ENCODE results near the gene MYOZ3.
A peak's percentile ranks its signal among the peaks of the same experiment; 100 is the strongest.

Gene MYOZ3

DNA sequence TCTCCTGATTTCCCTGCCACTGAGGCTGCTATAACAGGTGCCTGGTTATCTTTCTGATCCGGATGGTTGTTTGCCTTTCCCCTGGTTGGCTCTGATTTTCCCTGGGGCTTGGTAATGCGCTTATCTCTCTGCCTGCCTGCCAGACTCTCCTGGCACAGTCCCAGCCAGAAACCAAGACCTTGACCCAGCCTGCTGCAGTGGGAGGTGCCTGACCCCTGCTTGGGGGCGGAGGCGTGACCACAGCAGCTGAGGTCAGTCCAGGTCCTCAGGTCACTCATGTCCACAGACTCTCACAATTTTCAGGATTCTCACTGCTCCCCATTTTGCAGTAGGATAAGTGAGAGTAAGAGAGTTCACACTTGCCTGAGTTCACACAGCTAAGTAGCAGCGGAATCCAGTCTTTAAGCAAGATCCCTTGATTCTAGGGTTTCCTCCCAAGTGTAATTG is 45.0 kb upstream of the MYOZ3 start:
- TF ChIP-seq, protein P1, sequence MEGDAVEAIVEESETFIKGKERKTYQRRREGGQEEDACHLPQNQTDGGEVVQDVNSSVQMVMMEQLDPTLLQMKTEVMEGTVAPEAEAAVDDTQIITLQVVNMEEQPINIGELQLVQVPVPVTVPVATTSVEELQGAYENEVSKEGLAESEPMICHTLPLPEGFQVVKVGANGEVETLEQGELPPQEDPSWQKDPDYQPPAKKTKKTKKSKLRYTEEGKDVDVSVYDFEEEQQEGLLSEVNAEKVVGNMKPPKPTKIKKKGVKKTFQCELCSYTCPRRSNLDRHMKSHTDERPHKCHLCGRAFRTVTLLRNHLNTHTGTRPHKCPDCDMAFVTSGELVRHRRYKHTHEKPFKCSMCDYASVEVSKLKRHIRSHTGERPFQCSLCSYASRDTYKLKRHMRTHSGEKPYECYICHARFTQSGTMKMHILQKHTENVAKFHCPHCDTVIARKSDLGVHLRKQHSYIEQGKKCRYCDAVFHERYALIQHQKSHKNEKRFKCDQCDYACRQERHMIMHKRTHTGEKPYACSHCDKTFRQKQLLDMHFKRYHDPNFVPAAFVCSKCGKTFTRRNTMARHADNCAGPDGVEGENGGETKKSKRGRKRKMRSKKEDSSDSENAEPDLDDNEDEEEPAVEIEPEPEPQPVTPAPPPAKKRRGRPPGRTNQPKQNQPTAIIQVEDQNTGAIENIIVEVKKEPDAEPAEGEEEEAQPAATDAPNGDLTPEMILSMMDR (IDR thresholded peaks at IDR 0.05; ENCODE audit: control insufficient read depth, insufficient read depth, low read depth, low read length, missing control alignments), result no peak
- H3K4me3 ChIP-seq (ENCODE audit: control insufficient read depth, low read depth, low read length), result no peak overlapping the region
- no peak for DNase-seq (ENCODE audit: low read depth)

DNA sequence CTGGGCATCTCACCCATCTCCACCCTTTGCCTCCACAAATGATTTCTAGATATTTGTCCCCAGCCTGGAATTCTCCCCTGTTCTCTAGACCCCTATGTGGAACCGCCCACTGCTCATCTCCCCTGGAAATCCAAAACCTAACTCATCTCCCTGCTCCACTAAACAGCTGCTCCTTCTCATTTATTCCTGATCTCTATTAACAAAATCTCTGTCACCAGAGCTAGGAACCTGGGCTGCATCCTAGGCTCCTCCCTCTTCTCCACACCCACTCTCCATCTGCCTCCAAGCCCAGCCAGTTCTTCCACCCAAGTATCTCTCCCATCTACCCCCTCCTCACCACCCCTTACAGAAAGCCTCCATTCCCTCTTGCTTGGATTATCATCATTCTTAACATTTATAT is 44.5 kb upstream of the MYOZ3 start:
- no peak for DNase-seq (ENCODE audit: low read depth)
- H3K4me3 ChIP-seq (ENCODE audit: control insufficient read depth, low read depth, low read length), result no peak overlapping the region
- TF ChIP-seq, protein P1 (IDR thresholded peaks at IDR 0.05; ENCODE audit: control insufficient read depth, insufficient read depth, low read depth, low read length, missing control alignments), result no peak

DNA sequence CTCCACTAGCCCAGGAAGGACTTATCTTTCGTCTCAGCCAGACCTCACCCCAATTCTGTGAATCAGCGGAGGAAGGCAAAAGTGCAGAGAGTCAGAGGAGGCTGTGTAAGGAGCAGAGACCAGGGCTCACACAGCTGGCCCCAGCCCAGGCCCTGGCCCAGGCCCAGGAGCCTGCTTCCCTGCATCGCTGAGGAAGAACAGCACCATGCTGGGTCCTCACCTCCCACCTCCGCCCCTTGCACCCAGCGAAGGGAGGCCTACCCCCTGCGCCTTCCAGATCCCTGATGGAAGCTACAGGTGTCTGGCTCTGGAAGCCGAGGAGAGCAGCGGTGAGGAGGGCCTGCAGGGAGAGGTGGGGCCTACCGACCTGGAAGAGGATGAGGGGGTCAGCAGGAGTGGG is 42.9 kb upstream of the MYOZ3 start:
- H3K4me3 ChIP-seq (ENCODE audit: control insufficient read depth, low read depth, low read length), result no peak overlapping the region
- TF ChIP-seq, protein P1 (IDR thresholded peaks at IDR 0.05; ENCODE audit: control insufficient read depth, insufficient read depth, low read depth, low read length, missing control alignments), result no peak
- DNase-seq (ENCODE audit: low read depth), result no peak

DNA sequence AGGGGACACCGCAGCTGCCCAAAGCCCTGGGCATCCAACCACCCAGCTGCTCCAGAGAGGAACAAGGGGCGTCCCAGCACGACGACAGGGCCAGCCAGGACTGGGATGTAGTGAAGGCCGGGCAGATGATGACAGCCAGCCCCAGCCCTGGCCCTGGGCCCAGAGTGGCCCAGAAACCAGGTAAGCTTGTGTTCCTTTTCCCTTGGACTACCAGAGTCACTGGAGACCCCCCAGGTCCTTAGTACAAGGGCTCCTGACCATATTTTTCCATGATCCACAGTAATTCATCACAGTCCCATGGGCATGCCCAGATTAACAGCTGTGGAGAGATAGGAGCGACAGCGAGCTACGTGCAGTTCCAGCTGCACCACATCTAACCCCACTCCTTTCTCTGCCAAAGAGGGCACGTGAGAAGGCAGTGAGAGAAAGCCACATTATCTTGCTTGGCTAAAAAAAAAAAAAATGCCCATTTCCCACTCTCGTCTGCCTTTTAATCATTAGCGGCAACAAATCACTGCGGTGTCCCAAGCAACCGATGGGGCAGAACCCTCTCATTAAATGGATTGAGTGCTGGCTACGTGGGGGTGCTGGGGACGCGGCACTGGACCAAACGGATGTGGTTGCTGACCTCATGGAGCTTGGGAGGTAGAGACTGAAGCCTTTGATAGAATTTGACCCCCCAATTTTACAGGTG is 42.3 kb upstream of the MYOZ3 start:
- H3K4me3 ChIP-seq (ENCODE audit: control insufficient read depth, low read depth, low read length), result no peak overlapping the region
- TF ChIP-seq, protein P1 (IDR thresholded peaks at IDR 0.05; ENCODE audit: control insufficient read depth, insufficient read depth, low read depth, low read length, missing control alignments), result no peak
- DNase-seq (ENCODE audit: low read depth), result no peak

DNA sequence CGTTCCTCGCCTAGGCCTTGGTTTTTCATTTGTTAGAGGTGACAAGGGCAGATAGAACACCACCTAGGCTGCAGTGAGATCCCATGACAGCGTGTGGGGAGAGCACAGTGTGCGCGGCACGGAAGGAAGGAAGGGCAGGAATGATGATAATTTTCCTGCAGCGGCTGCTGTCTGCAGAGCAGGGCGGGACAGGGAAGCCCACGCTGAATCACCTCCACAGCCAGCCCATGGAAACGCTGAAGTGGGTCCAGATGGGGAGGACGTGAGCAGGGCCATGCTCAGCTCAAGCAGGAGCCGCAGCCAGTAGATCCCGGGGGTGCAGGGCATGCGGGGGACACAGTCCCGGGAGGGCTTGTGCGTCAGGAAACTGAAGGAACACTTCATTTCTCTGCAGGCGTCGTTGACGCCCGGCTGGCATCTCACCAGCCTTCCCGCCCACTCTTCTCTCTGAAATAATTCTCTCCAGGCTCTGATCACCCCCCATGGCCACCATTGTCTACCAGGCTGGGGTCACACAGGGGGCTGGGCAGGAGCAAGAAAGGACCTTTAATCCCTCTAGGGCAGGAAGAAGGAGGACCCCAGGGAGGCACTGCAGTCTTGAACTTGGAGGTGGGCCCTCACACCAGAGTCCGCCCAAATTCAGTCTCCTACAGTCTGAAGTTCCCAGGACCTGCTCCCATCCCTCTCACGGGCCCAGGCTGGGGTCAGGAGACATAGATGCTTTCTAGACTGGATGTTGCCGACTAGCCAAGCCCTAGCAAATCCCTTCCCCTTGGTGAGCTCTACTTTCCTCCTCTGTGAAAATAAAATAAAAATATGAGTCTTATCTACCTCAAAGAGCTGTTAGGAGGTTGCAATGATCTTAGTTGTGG is 41.5 kb upstream of the MYOZ3 start:
- DNase-seq (ENCODE audit: low read depth), result peak; percentile 45
- TF ChIP-seq, protein P1 (IDR thresholded peaks at IDR 0.05; ENCODE audit: control insufficient read depth, insufficient read depth, low read depth, low read length, missing control alignments), result no peak

DNA sequence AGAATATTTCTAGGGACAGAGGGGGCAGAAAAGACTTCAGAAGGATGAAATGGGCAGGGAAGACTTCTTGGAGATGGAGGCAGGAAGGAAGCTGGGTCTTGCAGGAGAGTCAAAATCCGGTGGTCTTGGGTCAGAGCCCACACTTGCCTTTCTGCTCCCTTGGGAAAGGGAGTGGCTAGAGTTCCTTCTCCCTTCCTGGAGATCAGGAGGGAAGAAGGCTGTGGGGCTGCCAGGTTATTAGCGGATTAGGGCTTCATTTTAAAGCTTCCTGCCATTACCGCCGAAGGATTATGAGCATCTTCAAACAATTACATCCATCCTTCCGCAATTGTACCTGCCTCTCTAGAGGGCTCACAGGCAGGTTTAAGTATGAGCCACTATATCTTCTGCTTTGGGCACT is 39.8 kb upstream of the MYOZ3 start:
- TF ChIP-seq, protein P1 (IDR thresholded peaks at IDR 0.05; ENCODE audit: control insufficient read depth, insufficient read depth, low read depth, low read length, missing control alignments), result no peak
- no peak overlapping the region for H3K4me3 ChIP-seq (ENCODE audit: control insufficient read depth, low read depth, low read length)
- no peak for DNase-seq (ENCODE audit: low read depth)

More for the DNA sequence above, 41.5 kb upstream of the MYOZ3 start:
- no peak overlapping the region for H3K4me3 ChIP-seq (ENCODE audit: control insufficient read depth, low read depth, low read length)
